GM18909 (cell line): ENCODE measurements around the gene ZNF860.

Experiments used
- ATAC-seq: cut with Tn5 transposase; IDR thresholded peaks from one replicate; pipeline ENCODE4 v1.9.1; 2021; ENCODE audit warnings: mild to moderate bottlenecking; ENCODE audit not compliant: unreplicated experiment, poor library complexity

Gene ZNF860

DNA sequence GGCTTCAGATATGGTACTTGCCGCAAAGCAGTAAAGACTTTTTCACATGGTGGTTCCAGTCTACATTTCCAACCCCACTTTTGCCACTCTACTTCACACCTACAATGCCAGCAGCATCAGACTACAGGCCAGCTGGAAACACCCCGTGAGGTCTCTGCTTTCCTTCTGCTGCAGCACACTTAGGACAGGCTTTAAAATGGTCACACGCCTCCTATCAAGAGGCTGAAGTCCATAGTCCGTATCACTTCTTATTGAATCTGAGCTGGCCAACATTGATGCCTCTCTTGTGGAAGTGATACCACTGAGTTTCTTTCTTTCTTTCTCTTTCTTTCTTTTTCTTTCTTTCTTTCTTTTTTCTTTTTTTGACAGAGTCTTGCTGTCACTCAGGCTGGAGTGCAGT is 59.8 kb downstream of the ZNF860 start:
- no peak for ATAC-seq
